OCI-LY7 (cell line): ENCODE results near the gene SLC6A18. TPM values are rescaled to one million over a fixed set of nuclear protein-coding genes. Genes with fewer than 3 reads are reported as not detected.

Source experiments
- BruUV-seq: library from RNA; stranded (reverse); fragments of 400-500 nt; replicated peaks from 2 replicates; lab custom pipeline; 2021; lab: Mats Ljungman, UMichigan
- CTCF ChIA-PET: fragments of 300-600 bp; sonication (Branson Sonifier 250); formaldehyde crosslinking; loops from one replicate; lab custom pipeline; 2022; ENCODE audit warnings: antibody characterized with exemption; ENCODE audit not compliant: unreplicated experiment; lab: Charles Lee
- POLR2A ChIA-PET: fragments of 300-600 bp; sonication (Branson Sonifier 250); formaldehyde crosslinking; loops from one replicate; lab custom pipeline; 2022; ENCODE audit warnings: antibody characterized with exemption; lab: Charles Lee
- DNase-seq: peaks from one replicate; pipeline ENCODE4 v3.0.0-alpha.2; 2015; ENCODE audit warnings: low spot score
- H2AFZ ChIP-seq: fragments of 200-600 bp; sonication (generic), shearing (Covaris generic); 2 replicates; pipeline ENCODE4 v1.6.1; 2014; ENCODE audit warnings: mild to moderate bottlenecking, antibody characterized with exemption, low read length, moderate library complexity
- H3K27ac ChIP-seq: fragments of 200-600 bp; sonication (generic); 2 replicates; pipeline ENCODE4 v1.5.1; 2014; ENCODE audit warnings: mixed run types, low read depth, mild to moderate bottlenecking, moderate library complexity, low read length, inconsistent platforms; ENCODE audit not compliant: poor library complexity, severe bottlenecking
- H3K36me3 ChIP-seq: fragments of 200-600 bp; sonication (generic); 2 replicates; pipeline ENCODE4 v1.6.1; 2014; ENCODE audit warnings: mild to moderate bottlenecking, antibody characterized with exemption, low read length, moderate library complexity, mixed read lengths; ENCODE audit not compliant: insufficient read depth
- H3K4me1 ChIP-seq: fragments of 200-600 bp; sonication (generic); 2 replicates; pipeline ENCODE4 v1.5.1; 2014; ENCODE audit warnings: mild to moderate bottlenecking, low read length; ENCODE audit not compliant: insufficient read depth, poor library complexity, severe bottlenecking
- H3K4me2 ChIP-seq: fragments of 200-600 bp; sonication (generic); 2 replicates; pipeline ENCODE4 v1.6.1; 2014; ENCODE audit warnings: mild to moderate bottlenecking, low read length
- H3K4me3 ChIP-seq: fragments of 200-600 bp; sonication (generic); 2 replicates; pipeline ENCODE4 v1.5.1; 2014; ENCODE audit warnings: mild to moderate bottlenecking, low read depth, low read length; ENCODE audit not compliant: poor library complexity, severe bottlenecking
- H3K79me2 ChIP-seq: fragments of 200-600 bp; sonication (generic); 2 replicates; pipeline ENCODE4 v1.6.1; 2016; ENCODE audit warnings: low read depth, mild to moderate bottlenecking, low read length, moderate library complexity, mixed read lengths; ENCODE audit not compliant: insufficient read depth
- H3K9me2 ChIP-seq: fragments of 200-600 bp; sonication (generic); 2 replicates; pipeline ENCODE4 v1.6.1; 2016; ENCODE audit warnings: mild to moderate bottlenecking, low read length, mixed read lengths; ENCODE audit not compliant: insufficient read depth
- H3K9me3 ChIP-seq: fragments of 200-600 bp; sonication (generic); 2 replicates; pipeline ENCODE4 v1.6.1; 2014; ENCODE audit warnings: mild to moderate bottlenecking, mixed run types, low read length, mixed read lengths
- H4K20me1 ChIP-seq: fragments of 200-600 bp; sonication (generic); 2 replicates; pipeline ENCODE4 v1.6.1; 2014; ENCODE audit warnings: mild to moderate bottlenecking, antibody characterized with exemption, low read length, moderate library complexity, mixed read lengths; ENCODE audit not compliant: insufficient read depth
- CTCF ChIP-seq: fragments of 200-600 bp; sonication (generic); conservative IDR thresholded peaks from 2 replicates; pipeline ENCODE4 v1.5.1; 2014; ENCODE audit warnings: mild to moderate bottlenecking, antibody characterized with exemption, low read length, moderate library complexity, mixed read lengths
- EZH2phosphoT487 ChIP-seq: fragments of 200-600 bp; sonication (generic); IDR thresholded peaks from 2 replicates; pipeline ENCODE4 v1.6.1; 2018; ENCODE audit warnings: low read depth, borderline replicate concordance, mild to moderate bottlenecking, mixed run types, antibody characterized with exemption, low read length, moderate library complexity, mixed read lengths
- intact Hi-C: fragments of 100-400 bp; cut with micrococcal nuclease; formaldehyde crosslinking; loops from one replicate; pipeline ENCODE4 v1.10.0; 2022; ENCODE audit not compliant: unreplicated experiment
- total RNA-seq, 2 experiments: library from RNA; depleted of rRNA in 1 of 2; stranded (reverse); fragments of >200 nt in 1 of 2; shearing (Covaris generic) in 1 of 2; gene quantifications; 2 replicates each; pipeline ENCODE4 v1.2.3, GENCODE V29; 2014 to 2022

The SLC6A18 gene
- total RNA-seq, 2 experiments from 2014 or later, result not detected

GRCh38 chr5:1186351-1187233 is 38.6 kb upstream of the SLC6A18 start:
- no peak for DNase-seq
- H3K4me2 ChIP-seq, result no peak overlapping the region
- intact Hi-C loops, result no loop called here
- ChIA-PET CTCF (no interaction called here), POLR2A (interaction anchor here (0.6 to 1.0 kb wide), 2 partner anchors 16 to 18 kb away, joined by 4 to 6 read pairs; no protein-coding TSS in a partner anchor)
- TF ChIP-seq EZH2phosphoT487 (no peak), CTCF (no peak)
- BruUV-seq, result no TSS peak
- no peak overlapping the region for H3K4me3 ChIP-seq
- H2AFZ ChIP-seq, result no peak overlapping the region
- H3K4me1 ChIP-seq, result no peaks in the 10 kb centered on the region
- H3K36me3 ChIP-seq, result no peaks in the 10 kb centered on the region
- no peaks in the 10 kb centered on the region for H3K9me3 ChIP-seq
- H3K79me2 ChIP-seq, result no peaks in the 10 kb centered on the region
- no peaks in the 10 kb centered on the region for H3K9me2 ChIP-seq
- H4K20me1 ChIP-seq, result no peaks in the 10 kb centered on the region
- H3K27ac ChIP-seq, result no peak overlapping the region

- Histone ChIP-seq H3K27ac (no peak overlapping the region), H3K36me3 (no peaks in the 10 kb centered on the region), H3K79me2 (no peaks in the 10 kb centered on the region), H4K20me1 (no peaks in the 10 kb centered on the region), H3K9me2 (no peaks in the 10 kb centered on the region), H2AFZ (no peak overlapping the region), H3K9me3 (no peaks in the 10 kb centered on the region), H3K4me1 (no peaks in the 10 kb centered on the region), H3K4me3 (no peak overlapping the region), H3K4me2 (no peak overlapping the region)
- intact Hi-C loops, result no loop called here
- BruUV-seq, result no TSS peak
- DNase-seq, result no peak
- POLR2A ChIA-PET, result no interaction called here
- CTCF ChIA-PET, result no interaction called here
- no peak for TF ChIP-seq CTCF
- TF ChIP-seq EZH2phosphoT487, result no peak
Observed at GRCh38 chr5:1187234-1187949, 37.8 kb upstream of the SLC6A18 start.
